ENCODE measurements around the gene PDLIM4.

DNA sequence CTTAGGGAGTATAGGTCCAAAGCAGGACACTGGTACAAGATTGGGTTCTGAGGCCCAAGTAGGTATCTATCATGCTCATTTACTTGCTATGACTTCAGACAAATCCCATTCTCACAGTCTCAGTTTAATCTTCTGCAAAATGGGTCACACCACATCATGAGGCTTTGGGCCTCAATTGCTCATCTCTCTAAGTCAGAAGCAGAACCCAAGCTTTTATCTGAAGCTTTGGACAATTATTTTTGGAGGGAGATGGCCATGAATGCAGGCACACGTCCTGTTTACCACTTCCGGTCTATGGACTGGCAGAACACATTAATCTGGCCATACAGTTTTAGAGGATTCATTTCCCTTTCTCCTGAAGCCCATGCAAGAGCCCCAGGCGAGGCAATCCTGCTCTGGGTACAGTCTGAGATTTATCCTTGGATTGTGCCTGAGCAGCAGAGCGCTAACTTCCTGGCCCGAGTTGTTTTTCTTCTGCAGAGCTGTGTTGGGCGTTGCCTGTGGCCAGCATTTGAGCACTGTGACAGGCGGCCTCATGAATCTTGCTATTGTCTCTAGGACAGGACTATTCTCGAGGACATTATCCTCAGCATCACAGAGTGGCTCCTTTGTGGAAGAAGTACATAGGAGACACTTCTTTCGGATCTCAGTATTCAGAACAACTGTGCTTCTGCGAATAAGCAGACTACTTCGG, 52.8 kb downstream of the PDLIM4 start:
- TF ChIP-seq, protein P1, sequence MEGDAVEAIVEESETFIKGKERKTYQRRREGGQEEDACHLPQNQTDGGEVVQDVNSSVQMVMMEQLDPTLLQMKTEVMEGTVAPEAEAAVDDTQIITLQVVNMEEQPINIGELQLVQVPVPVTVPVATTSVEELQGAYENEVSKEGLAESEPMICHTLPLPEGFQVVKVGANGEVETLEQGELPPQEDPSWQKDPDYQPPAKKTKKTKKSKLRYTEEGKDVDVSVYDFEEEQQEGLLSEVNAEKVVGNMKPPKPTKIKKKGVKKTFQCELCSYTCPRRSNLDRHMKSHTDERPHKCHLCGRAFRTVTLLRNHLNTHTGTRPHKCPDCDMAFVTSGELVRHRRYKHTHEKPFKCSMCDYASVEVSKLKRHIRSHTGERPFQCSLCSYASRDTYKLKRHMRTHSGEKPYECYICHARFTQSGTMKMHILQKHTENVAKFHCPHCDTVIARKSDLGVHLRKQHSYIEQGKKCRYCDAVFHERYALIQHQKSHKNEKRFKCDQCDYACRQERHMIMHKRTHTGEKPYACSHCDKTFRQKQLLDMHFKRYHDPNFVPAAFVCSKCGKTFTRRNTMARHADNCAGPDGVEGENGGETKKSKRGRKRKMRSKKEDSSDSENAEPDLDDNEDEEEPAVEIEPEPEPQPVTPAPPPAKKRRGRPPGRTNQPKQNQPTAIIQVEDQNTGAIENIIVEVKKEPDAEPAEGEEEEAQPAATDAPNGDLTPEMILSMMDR (IDR thresholded peaks at IDR 0.05): no peak
- no peak for TF ChIP-seq POLR2A (IDR thresholded peaks at IDR 0.05)

Measured in Peyer's patch (tissue), 4 donors.